HEK293 (cell line): ENCODE results near the gene CEBPB.

Source experiments
- AEBP2 ChIP-seq: fragments of 450-650 bp; formaldehyde crosslinking; IDR thresholded peaks from 2 replicates; pipeline ENCODE4 v1.5.1; 2016; ENCODE audit warnings: missing biosample characterization, missing genetic modification characterization, borderline replicate concordance
- BCL11B ChIP-seq: fragments of 450-650 bp; formaldehyde crosslinking; IDR thresholded peaks from 2 replicates; pipeline ENCODE4 v1.5.1; 2016; ENCODE audit warnings: low read depth, missing biosample characterization, missing genetic modification characterization
- ELK4 ChIP-seq: IDR thresholded peaks from 2 replicates; pipeline ENCODE4 v1.6.1; 2011; ENCODE audit warnings: mild to moderate bottlenecking, low read depth, low read length, borderline replicate concordance
- HOXA7 ChIP-seq: sonication (generic); formaldehyde crosslinking; IDR thresholded peaks from 2 replicates; pipeline ENCODE4 v1.8.1; 2022; ENCODE audit warnings: missing genetic modification reagents, borderline replicate concordance
- RBAK ChIP-seq: fragments of 450-650 bp; formaldehyde crosslinking; IDR thresholded peaks from 2 replicates; pipeline ENCODE4 v1.5.1; 2016; ENCODE audit warnings: missing biosample characterization, missing genetic modification characterization
- WT1 ChIP-seq: fragments of 450-650 bp; formaldehyde crosslinking; IDR thresholded peaks from 2 replicates; pipeline ENCODE4 v1.5.1; 2016; ENCODE audit warnings: missing biosample characterization, missing genetic modification characterization
- ZBTB44 ChIP-seq: fragments of 450-650 bp; IDR thresholded peaks from 2 replicates; pipeline ENCODE4 v1.5.1; 2018; ENCODE audit warnings: missing biosample characterization, mild to moderate bottlenecking, missing genetic modification characterization
- ZFP69B ChIP-seq: fragments of 450-650 bp; formaldehyde crosslinking; IDR thresholded peaks from 2 replicates; pipeline ENCODE4 v1.5.1; 2016; ENCODE audit warnings: missing biosample characterization, missing genetic modification characterization
- ZNF148 ChIP-seq: fragments of 450-650 bp; formaldehyde crosslinking; IDR thresholded peaks from 2 replicates; pipeline ENCODE4 v1.5.0; 2017; ENCODE audit warnings: missing biosample characterization, missing genetic modification characterization, borderline replicate concordance
- ZNF221 ChIP-seq: fragments of 450-650 bp; formaldehyde crosslinking; IDR thresholded peaks from 2 replicates; pipeline ENCODE4 v1.5.1; 2017; ENCODE audit warnings: missing biosample characterization, missing genetic modification characterization, borderline replicate concordance
- ZNF24 ChIP-seq: fragments of 450-650 bp; formaldehyde crosslinking; IDR thresholded peaks from 2 replicates; pipeline ENCODE4 v1.5.1; 2016; ENCODE audit warnings: missing biosample characterization, missing genetic modification characterization
- ZNF280C ChIP-seq: fragments of 450-650 bp; formaldehyde crosslinking; IDR thresholded peaks from 2 replicates; pipeline ENCODE4 v1.5.1; 2016; ENCODE audit warnings: missing biosample characterization, missing genetic modification characterization
- ZNF311 ChIP-seq: fragments of 450-650 bp; formaldehyde crosslinking; IDR thresholded peaks from 2 replicates; pipeline ENCODE4 v1.5.1; 2017; ENCODE audit warnings: missing biosample characterization, missing genetic modification characterization, borderline replicate concordance
- ZNF335 ChIP-seq: fragments of 450-650 bp; formaldehyde crosslinking; conservative IDR thresholded peaks from 2 replicates; pipeline ENCODE4 v1.5.1; 2016; ENCODE audit warnings: missing biosample characterization, missing genetic modification characterization
- ZNF354C ChIP-seq: fragments of 450-650 bp; formaldehyde crosslinking; IDR thresholded peaks from 2 replicates; pipeline ENCODE4 v1.5.1; 2016; ENCODE audit warnings: missing biosample characterization, missing genetic modification characterization, low read depth, borderline replicate concordance
- ZNF366 ChIP-seq: fragments of 450-650 bp; formaldehyde crosslinking; conservative IDR thresholded peaks from 2 replicates; pipeline ENCODE4 v1.5.1; 2016; ENCODE audit warnings: missing biosample characterization, missing genetic modification characterization
- ZNF518A ChIP-seq: fragments of 450-650 bp; formaldehyde crosslinking; conservative IDR thresholded peaks from 2 replicates; pipeline ENCODE4 v1.5.1; 2016; ENCODE audit warnings: low read depth, missing biosample characterization, missing genetic modification characterization
- ZNF544 ChIP-seq: fragments of 450-650 bp; formaldehyde crosslinking; IDR thresholded peaks from 2 replicates; pipeline ENCODE4 v1.5.0; 2017; ENCODE audit warnings: missing biosample characterization, missing genetic modification characterization
- ZNF580 ChIP-seq: fragments of 450-650 bp; formaldehyde crosslinking; IDR thresholded peaks from 2 replicates; pipeline ENCODE4 v1.5.1; 2016; ENCODE audit warnings: missing biosample characterization, missing genetic modification characterization
- ZNF596 ChIP-seq: fragments of 450-650 bp; IDR thresholded peaks from 2 replicates; pipeline ENCODE4 v1.5.0; 2018; ENCODE audit warnings: missing biosample characterization, mild to moderate bottlenecking, missing genetic modification characterization, moderate library complexity
- ZNF623 ChIP-seq: fragments of 450-650 bp; formaldehyde crosslinking; IDR thresholded peaks from 2 replicates; pipeline ENCODE4 v1.5.1; 2016; ENCODE audit warnings: missing biosample characterization, missing genetic modification characterization
- ZNF629 ChIP-seq: fragments of 450-650 bp; formaldehyde crosslinking; IDR thresholded peaks from 2 replicates; pipeline ENCODE4 v1.5.1; 2017; ENCODE audit warnings: missing biosample characterization, missing genetic modification characterization
- ZNF670 ChIP-seq: fragments of 450-650 bp; formaldehyde crosslinking; IDR thresholded peaks from 2 replicates; pipeline ENCODE4 v1.5.1; 2016; ENCODE audit warnings: missing biosample characterization, missing genetic modification characterization, low read depth
- ZNF747 ChIP-seq: fragments of 450-650 bp; formaldehyde crosslinking; IDR thresholded peaks from 2 replicates; pipeline ENCODE4 v1.5.1; 2016; ENCODE audit warnings: missing biosample characterization, missing genetic modification characterization
- ZNF792 ChIP-seq: fragments of 450-650 bp; formaldehyde crosslinking; IDR thresholded peaks from 2 replicates; pipeline ENCODE4 v1.5.1; 2016; ENCODE audit warnings: missing biosample characterization, missing genetic modification characterization

The CEBPB gene

GRCh38 chr20:50187403-50188051 lies 3.1 kb upstream of the CEBPB start (continued):
- TF ChIP-seq ZNF148 (tag by site-specific recombination) (no peak), ZNF623 (tag by site-specific recombination) (no peak), ZNF596 (0 out of 2 replicates have a peak, but pooled peaks have one; percentile 8), BCL11B (0 out of 2 replicates have a peak, but pooled peaks have one; percentile 57), ZNF354C (tag by site-specific recombination) (no peak), ZNF221 (tag by site-specific recombination) (no peak), ZFP69B (tag by site-specific recombination) (peak; percentile 30; the same call in 1 of the 2 replicates), ZNF518A (tag by site-specific recombination) (no peak), ZNF629 (tag by site-specific recombination) (peak; percentile 86), ZBTB44 (peak; percentile 62; the same call in 1 of the 2 replicates), ZNF311 (tag by site-specific recombination) (no peak), ZNF670 (no peak), ZNF24 (tag by site-specific recombination) (no peak), ELK4 (no peak), ZNF747 (tag by site-specific recombination) (no peak), ZNF544 (tag by site-specific recombination) (no peak), ZNF580 (tag by site-specific recombination) (no peak), ZNF792 (tag by site-specific recombination) (no peak), ZNF366 (0 out of 2 replicates have a peak, but pooled peaks have one; percentile 30), ZNF335 (tag by site-specific recombination) (no peak), AEBP2 (no peak), ZNF280C (no peak), WT1 (tag by site-specific recombination) (no peak), RBAK (tag by site-specific recombination) (no peak), HOXA7 (CRISPR knock-in tag) (no peak)
